Lower leg skin (tissue), 3 donors: ENCODE measurements around the gene COL21A1.

Experiments used
- CTCF ChIP-seq, 3 donors: fragments of 450-650 bp; IDR thresholded peaks; one replicate each; pipeline ENCODE4 v1.5.1; 2016; ENCODE audit warnings: antibody characterized with exemption in 3 of 3, mild to moderate bottlenecking in 3 of 3, moderate library complexity in 2 of 3
- POLR2A ChIP-seq, 2 donors: fragments of 450-650 bp; IDR thresholded peaks; one replicate each; pipeline ENCODE4 v1.6.1; 2016 to 2017; ENCODE audit warnings: antibody characterized with exemption in 2 of 2, mild to moderate bottlenecking in 1 of 2, moderate library complexity in 1 of 2

- TF ChIP-seq CTCF (IDR thresholded peaks at IDR 0.05), result no peak
- TF ChIP-seq POLR2A (IDR thresholded peaks at IDR 0.05), result no peak
Measured at GRCh38 chr6:56040889-56041301, 206.5 kb downstream of the COL21A1 start.
